CD1c-positive myeloid dendritic cell (primary cell): Measurements from ENCODE around the gene LRP4.
"Not testable (repeated sequence)": the region's sequence is repeated elsewhere in the genome, so short reads cannot be mapped to it uniquely, and the experiment has no call there.

Experiments used
- DNase-seq: peaks from one replicate; pipeline ENCODE4 v3.0.0-alpha.2; 2016; ENCODE audit errors: extremely low spot score

The LRP4 gene

GRCh38 chr11:46927928-46928327 is 9.6 kb upstream of the LRP4 start:
- not testable (repeated sequence) for DNase-seq

GRCh38 chr11:46920755-46921154 is 2.4 kb upstream of the LRP4 start:
- DNase-seq = no peak

GRCh38 chr11:46918788-46919513 is 601 bp upstream of the LRP4 start:
- no peak for DNase-seq

- DNase-seq = no peak
Observed at GRCh38 chr11:46917762-46918082, 628 bp downstream of the LRP4 start.

GRCh38 chr11:46917109-46917761 is 1.1 kb downstream of the LRP4 start:
- no peak for DNase-seq

GRCh38 chr11:46916286-46917108 is 1.9 kb downstream of the LRP4 start:
- peak; percentile 37 for DNase-seq

GRCh38 chr11:46914910-46915309 is 3.4 kb downstream of the LRP4 start:
- no peak for DNase-seq

GRCh38 chr11:46914363-46914762 is 4.0 kb downstream of the LRP4 start:
- DNase-seq = no peak

GRCh38 chr11:46913484-46913883 is 4.9 kb downstream of the LRP4 start:
- DNase-seq = no peak

- DNase-seq = no peak
Observed at GRCh38 chr11:46912526-46913150, 5.7 kb downstream of the LRP4 start.

GRCh38 chr11:46907606-46908005 is 10.7 kb downstream of the LRP4 start:
- DNase-seq = no peak

- DNase-seq = peak; percentile 47
Observed at GRCh38 chr11:46906609-46907041, 11.7 kb downstream of the LRP4 start.

GRCh38 chr11:46905806-46906205 is 12.5 kb downstream of the LRP4 start:
- no peak for DNase-seq

GRCh38 chr11:46903846-46904245 is 14.5 kb downstream of the LRP4 start:
- no peak for DNase-seq

- no peak for DNase-seq
Observed at GRCh38 chr11:46902694-46903093, 15.7 kb downstream of the LRP4 start.

- DNase-seq = no peak
Observed at GRCh38 chr11:46901156-46901555, 17.2 kb downstream of the LRP4 start.

GRCh38 chr11:46900091-46900746 is 18.1 kb downstream of the LRP4 start:
- no peak for DNase-seq

GRCh38 chr11:46899501-46900025 is 18.8 kb downstream of the LRP4 start:
- no peak for DNase-seq

- DNase-seq = no peak
Observed at GRCh38 chr11:46898396-46899095, 19.8 kb downstream of the LRP4 start.

GRCh38 chr11:46896719-46897406 is 21.5 kb downstream of the LRP4 start:
- peak; percentile 53 for DNase-seq
